NCI-H446 treated with DMSO at 0.1 percent for 48 hours (cell line): ENCODE results near the gene SETD5.

Experiments used
- DNase-seq: peaks from one replicate; lab custom pipeline; 2025; lab: John Stamatoyannopoulos, UW

SETD5 gene, protein sequence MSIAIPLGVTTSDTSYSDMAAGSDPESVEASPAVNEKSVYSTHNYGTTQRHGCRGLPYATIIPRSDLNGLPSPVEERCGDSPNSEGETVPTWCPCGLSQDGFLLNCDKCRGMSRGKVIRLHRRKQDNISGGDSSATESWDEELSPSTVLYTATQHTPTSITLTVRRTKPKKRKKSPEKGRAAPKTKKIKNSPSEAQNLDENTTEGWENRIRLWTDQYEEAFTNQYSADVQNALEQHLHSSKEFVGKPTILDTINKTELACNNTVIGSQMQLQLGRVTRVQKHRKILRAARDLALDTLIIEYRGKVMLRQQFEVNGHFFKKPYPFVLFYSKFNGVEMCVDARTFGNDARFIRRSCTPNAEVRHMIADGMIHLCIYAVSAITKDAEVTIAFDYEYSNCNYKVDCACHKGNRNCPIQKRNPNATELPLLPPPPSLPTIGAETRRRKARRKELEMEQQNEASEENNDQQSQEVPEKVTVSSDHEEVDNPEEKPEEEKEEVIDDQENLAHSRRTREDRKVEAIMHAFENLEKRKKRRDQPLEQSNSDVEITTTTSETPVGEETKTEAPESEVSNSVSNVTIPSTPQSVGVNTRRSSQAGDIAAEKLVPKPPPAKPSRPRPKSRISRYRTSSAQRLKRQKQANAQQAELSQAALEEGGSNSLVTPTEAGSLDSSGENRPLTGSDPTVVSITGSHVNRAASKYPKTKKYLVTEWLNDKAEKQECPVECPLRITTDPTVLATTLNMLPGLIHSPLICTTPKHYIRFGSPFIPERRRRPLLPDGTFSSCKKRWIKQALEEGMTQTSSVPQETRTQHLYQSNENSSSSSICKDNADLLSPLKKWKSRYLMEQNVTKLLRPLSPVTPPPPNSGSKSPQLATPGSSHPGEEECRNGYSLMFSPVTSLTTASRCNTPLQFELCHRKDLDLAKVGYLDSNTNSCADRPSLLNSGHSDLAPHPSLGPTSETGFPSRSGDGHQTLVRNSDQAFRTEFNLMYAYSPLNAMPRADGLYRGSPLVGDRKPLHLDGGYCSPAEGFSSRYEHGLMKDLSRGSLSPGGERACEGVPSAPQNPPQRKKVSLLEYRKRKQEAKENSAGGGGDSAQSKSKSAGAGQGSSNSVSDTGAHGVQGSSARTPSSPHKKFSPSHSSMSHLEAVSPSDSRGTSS (N-terminal part only)

DNA sequence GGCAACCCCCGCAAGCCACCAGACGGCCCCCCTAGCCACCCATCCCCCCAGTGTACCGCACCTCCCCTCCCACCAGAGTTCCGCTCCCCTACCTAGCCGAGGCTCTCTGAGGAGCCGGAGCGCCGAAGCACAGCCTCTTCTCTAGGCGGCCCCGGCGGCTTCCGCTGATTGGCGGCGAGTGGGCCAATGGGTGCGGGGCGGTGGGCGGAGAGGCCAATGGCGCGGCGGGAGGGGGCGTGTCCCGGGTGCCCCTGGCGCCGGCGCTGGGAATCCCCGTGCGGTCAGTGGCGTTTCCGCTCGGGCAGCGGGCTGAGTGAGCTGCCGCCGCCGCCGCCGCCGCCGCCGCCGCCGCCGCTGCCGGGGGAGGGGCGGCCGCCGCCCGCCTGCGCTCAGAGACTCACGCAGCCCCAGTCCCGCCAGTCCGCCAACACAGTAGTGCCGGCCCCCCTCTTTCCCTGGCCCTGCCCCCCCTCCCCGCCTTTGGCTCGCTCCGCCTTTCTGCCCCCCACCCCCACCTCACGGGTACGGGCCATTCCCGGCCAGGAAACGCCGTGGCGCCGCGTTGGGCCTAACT is at the start of gene SETD5:
SETD5 (plus strand) TSS at position 284 of the 574 bp plus-strand sequence. CDS start 31,324 bp downstream, outside the sequence.
- DNase-seq = peak; percentile 85

DNA sequence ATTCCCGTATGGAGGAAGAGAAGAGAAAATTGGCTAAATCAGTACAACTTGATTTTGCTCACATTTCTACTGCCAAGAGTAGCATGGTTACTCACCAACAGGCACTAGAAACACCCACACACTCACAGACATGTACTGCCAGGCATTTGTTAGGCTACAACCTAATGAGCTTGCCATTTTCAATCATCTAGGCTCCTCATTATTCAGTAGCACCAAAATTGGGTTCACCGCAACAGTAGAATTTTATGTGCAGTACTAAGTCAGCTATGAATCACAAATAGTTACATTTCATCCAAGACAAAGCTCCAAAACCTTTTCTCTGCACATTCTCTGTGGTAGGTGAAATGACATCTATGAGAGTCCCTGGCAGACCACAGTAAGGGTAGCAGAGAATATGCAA is 49.5 kb upstream of the SETD5 start:
- DNase-seq = no peak

DNA sequence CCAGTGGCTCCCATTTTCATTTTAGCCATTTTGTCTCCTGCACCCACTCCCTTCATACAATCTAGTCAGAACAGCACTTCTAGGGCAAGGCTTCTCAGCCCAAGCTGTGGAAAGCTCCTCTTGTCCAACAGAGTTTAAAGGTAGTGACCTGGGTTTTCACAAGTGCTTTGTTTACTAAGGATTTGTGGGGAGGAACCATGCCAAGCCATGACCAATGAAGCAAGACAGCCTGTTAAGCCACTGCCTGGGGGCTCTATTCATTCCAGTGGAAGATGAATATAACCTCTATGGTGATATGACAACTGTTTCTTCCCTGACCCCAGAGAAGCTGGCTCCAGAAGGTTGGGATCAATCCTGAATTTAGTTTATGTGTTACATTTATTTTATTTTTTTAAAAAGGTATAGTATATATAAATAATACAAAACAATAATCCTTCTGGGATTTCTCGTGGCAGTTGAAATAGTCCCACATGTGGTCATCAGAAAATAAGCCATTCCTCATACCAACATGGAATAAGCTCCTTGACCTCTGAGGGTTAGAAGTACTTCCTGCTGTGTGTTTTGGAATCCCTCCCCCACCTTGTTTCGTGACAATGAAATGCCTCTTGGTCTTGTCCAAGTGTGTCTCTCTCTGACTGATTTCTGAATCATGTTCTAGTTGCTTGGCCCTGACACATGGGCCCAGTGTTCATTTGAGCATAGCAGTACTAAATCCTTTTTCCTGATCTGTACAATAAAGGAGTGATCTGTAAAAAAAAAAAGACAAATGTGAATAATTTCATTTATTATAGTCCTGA is 47.9 kb upstream of the SETD5 start:
- DNase-seq = no peak

DNA sequence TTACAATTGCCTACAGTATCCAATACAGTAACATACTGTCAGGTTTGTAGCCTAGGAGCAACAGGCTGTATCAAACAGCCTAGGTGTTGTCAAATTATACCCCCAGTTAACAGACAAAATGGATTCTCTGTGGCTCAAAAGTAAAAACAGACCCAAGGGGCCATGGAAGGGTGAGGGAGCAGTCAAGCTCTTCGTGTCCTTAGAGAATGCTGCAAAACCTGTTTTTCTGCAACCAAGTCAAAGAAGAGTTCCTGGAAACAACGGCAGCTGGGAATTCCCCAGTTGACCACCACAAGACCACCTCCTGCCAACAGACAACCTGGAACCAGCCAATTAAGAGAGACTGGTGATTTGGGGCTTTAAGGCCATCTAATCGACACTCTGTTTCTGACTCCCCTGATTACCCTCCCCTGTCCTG is 45.7 kb upstream of the SETD5 start:
- no peak for DNase-seq

DNA sequence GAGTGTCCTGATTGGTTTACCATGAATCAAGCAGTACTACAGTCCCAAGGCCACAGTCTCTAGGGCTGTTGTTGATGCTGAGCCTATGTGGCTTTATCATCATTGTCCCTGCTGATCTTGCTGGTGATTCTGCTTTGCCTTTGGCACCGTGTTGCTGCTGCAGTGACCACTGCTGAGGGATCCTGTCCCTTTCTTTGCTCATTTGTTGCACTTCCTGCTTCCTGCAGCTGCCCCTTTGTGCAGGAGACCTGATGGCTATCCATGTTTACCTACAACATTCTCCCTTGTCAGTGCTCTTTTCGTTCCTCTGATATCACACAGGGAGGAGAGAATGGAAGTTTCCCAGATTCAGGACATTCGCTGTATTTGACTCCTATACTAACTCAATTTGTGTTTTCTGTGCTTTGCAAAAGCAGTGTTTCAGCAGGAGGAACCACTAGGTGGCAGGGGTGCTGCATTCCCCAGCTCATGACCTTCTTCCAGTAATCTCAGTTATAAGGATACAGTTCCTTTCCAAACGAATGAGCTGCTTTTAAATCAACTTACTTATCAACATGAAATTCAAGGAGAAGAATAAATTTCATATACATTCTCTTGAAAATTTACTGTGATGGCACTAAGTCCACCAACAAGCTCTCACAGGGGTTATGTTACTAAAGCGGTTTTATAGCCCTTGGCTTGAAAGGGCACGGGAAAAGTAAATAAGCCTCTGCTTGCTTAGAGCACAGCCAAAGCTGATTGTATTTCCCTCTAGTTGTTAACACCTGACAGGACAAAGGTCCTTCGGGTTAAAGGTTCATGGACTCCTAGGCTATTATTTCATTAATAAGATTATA is 44.3 kb upstream of the SETD5 start:
- DNase-seq = peak; percentile 10

DNA sequence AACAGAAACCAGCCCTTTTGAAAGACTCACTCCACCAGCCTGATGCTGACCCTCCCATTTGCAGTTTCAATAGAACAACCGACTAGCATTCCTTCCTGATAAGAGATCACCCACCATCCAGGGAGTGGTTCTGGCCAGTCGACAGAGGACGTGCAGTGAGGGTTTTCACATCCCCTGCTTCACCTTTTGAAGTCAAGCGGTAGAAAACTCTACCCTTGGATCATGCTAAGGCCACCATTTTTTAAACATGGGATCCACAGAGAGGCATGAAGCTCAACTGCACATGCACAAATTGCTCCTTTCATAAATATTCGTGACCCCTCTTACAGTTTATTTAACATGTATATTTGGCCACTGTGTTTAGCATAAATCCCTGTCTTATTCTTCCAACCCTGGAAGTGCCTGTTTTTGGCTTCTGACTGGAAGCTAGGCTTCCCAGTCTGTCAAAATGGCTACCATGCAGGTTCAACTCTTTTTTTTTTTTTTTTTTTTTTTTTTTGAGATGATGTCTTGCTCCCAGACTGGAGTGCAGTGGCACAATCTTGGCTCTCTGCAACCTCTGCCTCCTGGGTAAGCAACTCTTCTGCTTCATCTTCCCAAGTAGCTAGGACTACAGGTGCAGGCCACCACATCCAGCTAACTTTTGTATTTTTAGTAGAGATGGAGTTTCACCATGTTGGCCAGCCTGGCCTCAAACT is 35.6 kb upstream of the SETD5 start:
- DNase-seq = no peak

DNA sequence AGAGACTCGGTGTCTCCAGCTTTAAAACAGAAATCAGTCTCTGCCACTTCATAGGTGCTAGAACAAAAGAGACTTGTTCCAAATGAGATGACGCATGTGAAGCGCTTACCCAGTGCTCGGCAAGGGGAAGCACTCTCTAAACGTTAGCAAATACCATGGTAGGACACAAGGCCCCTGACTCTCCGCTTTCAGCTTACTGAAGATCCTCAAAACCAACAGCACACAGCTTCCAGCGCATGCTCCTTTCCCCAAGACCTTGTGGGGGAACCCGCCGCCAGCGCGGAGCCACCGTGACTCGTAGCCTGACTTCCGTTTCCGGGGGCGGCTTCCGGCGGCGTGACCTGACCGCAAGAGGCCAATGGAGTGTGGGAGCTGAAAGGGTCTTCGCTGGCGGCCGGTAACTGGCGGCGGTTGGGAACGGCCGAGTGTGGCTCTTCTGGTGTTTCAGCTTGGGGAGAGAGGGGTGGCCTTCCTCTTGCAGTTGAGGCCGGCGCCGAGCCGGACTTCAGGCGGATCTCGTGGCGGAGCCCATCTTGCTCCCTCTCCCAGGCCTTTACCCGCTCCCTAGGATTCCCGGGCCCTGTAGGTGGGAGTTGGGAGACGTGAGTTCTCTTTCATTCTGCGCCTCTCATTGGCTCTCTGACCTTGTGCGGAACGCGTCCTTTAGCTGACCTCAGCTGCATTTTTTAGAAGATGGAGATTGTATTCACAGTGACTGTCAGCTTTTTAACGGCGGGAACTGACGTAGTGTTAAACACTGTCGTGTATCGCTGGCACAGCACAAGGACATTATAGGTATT is 34.5 kb upstream of the SETD5 start, which contains the start of gene THUMPD3:
THUMPD3 (plus strand) TSS at position 324 of the 800 bp plus-strand sequence. CDS start 2,015 bp downstream, outside the sequence.
- DNase-seq = peak; percentile 68

DNA sequence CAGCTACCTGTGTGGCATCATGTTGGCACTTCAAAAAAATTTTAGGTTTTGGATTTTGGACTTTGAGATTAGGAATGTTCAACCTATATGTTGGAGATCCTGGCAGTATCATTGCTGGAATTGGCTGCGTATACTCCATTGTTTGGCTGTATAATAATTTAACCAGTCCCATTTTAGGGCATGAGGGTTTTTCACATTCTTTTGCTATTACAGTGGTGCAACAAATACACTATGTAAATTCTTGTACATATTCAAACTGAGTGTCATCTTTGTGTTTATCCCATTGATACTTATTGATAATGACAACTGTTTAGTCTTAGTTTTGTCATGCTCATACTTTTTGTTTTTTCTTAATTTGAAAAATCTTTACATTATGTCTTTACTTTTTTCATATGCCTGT is 27.9 kb upstream of the SETD5 start:
- DNase-seq = no peak

DNA sequence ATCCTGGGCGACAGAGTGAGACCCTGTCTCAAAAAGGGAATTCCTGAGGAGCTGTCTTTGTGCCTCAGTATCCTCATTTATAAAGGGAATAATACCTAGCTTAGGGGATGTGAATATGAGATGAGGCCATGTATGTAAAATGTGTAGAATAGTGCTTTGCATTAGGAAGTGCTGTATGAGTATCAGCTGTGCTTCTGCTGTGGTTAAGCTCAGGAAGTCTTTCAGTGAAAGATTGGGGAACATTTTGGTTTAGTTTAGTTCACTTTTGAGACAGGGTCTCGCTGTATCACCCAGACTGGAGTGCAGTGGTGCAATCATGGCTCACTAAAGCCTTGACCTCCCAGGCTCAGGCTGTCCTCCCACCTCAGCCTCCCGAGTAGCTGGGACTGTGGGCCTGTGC is 23.9 kb upstream of the SETD5 start:
- no peak for DNase-seq

DNA sequence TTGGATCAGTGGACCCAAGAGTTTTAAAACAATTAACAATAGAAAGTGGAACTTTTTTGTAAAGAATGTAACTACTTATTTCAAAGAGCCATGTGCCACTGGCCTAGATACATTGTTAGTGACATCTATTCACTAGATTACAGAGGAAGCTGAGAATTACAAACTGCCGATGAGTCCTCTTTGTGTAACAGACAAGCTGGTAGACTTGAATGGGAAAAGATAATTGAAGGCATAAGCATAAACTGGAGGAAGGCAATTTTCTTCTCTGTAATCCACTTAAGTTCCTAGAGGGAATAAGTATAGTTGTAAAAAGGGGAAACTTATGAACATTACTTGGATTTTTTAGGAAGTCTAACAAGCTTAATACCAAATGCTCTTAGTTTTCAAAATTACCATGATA is 19.4 kb upstream of the SETD5 start:
- DNase-seq = no peak

DNA sequence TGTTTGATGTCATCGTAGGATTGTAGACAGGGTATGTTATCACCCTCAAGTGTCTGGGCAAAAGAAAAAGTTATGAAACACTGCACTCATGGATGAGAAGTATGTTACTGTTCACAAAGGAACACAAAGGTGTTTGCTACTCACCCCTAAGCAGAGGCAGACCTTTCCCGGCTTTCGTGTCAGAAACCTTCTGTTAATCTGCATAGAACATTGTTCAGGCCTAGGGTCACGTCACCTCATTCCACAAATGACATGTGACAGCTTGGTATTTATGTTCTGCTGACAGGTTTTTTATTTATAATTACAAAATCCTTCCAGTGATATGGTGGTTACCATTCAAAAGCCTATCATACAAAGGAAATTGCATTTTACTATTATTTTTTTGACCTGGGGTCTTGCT is 18.1 kb upstream of the SETD5 start:
- no peak for DNase-seq

DNA sequence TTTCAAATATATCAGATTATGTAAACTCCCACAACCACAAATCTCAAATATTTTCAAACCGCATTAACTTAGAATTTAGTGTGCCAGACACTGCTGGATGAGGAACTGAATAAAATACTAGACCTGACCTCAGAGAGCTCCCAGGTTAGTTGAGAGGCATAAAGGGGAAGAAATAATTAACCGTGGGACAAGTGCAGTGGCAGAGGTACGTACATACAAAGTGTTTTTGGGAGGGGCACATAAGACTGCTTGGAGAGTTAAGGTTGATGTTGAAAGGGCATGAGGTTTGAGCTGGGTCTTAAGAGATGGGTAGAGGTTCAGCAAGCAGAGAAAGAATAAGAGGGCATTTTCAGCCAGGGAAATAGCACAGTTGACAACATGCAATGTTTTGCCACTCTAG is 17.4 kb upstream of the SETD5 start:
- no peak for DNase-seq

DNA sequence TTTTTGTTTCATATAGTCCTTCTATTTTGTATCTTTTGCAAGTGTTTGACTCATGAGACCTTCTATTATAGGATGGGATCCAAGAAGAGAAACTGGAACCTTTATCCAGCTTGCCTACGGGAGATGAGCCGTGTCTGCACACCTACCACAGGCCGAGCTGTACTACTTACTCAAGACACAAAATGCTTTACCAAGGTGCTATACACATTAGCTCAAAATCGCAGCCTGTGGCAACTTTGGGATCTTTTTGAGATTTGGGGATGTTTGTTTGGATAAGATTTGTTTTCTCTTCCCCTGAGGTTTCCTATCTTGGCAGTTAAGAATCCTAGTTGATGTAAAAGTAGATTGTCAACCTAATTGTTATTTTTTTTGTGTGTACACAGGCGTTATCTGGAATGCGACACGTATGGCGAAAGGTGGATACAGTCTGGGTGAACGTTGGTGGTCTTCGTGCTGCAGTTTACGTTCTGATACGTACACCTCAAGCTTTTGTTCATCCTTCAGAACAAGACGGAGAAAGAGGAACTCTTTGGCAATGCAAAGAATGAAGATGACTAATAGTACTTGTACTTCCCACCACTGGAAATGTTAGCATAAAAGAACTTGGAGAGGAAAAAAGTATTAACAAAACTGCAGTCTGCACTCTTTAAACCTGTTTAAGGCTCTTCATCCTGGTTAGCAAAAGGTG is 13.1 kb upstream of the SETD5 start:
- no peak for DNase-seq

DNA sequence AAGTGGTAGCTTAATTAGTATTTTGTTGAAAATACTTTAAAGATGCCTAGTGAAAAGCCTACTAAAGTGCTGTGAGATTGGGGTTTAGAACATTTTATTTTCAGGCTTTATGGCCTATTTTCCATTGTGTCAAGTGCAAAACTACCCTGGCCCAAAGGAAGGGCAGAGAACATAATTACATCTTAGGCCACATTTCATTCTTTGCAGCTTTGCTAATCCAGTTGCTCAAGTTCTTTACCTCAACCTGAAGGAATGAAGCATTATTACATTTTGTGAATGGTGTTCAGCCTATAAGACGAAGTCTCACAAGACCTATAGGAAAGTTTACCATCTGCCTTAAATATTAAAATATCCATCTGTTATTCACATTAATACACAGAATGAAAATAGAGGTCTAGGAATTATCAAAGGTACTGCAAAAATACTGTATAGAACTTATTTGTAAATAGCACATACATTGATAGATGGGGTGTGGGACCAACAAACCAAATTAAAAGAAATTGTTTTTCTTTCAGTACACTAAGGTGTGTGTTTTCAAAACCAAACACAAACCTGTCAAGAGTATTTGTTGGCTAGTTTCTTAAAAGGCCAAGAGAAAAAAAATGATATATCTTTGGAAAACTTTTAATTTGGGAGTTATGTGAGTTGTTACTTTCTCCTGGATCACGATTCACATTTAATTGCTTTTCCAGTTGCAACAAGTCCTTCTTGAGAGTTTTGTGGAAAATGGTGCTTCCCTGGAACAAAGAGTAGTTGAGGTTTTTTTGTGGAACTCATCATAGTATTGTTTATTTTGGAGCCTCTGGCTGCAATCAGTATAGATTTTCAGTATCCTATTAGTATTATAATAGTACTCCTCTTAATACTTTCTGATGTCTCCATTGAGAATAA is 12.0 kb upstream of the SETD5 start:
- DNase-seq = no peak

DNA sequence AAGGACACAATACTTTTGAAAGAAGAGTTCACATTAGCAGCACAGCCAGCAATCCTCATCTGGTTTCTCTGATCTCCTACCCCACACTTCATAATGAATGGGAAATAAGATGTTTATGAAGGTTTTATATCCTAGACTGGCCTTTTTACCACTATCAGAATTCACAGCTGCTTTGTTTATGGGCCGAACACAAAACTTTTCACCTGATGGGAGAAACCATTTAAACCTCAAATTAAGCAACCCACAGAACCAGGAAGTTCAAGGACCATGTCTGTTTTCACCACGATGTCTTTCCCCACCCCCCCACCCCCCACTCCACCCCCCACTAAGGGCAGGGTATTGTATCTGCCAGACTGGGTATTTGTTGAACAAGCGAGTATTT is 11.3 kb upstream of the SETD5 start:
- DNase-seq = no peak

DNA sequence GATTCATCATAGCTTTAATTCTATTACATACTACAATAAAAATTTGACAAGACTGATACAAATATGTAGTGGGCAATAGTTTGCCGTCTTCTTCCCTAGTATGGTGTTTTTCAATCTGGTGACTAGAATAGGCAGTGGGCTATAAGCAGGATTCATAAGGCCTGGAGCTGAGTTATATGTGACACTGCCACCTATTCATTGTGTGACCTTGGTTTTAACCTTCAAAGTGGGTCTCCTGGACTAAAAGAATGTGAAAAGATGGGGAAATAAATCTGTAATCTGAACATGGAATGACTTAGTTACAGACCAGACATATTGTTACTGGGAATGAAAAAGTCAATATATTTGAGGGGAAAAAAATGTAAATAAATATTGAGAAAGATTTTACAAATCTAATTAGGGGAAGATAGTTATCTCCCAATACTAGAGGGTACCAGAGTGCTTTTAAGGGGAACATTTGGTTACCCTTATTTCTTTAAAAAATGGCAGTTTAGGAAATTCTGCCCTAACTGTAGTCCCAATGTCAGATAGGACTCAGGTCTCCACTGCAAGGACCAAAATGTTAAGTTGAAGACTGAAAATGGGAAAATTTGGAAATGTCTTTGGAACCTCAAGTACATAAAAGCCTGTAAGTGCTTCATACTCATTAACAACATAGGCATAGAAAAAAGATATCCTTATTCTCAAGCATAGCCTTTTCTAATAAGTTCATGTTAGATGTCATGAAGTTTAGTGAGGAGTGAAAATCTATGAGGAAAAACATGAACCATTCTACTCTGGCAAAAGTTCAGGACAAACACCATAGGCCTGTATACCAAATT is 10.7 kb upstream of the SETD5 start:
- no peak for DNase-seq
